Measurements from ENCODE around the gene TRAPPC4. TPM values are rescaled to one million over a fixed set of nuclear protein-coding genes. Genes with fewer than 3 reads are reported as not detected.

Gene TRAPPC4
- total RNA-seq, 1 experiment from 2014 or later: 73.0 TPM

DNA sequence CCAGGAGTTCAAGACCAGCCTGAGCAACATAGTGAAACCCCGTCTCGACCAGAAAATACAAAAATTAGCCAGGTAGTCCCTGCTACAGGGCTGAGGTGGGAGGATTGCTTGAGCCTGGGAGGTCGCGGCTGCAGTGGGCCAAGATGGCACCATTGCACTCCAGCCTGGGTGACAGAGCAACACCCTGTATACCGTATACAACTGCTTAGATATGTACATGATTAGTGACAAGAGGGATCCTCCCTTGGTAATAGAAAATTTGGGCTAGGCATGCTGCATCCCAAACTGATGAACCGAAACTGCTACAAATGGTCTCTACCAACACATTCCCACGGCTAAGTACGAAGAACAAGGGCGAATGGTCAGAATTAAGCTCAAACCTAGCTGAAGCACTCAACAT is 24.4 kb downstream of the TRAPPC4 start:
- no peak for DNase-seq (ENCODE audit: low spot score)
- ChIA-PET CTCF (no interaction called here), POLR2A (ENCODE audit: low non-redundant PET) (no interaction called here)
- TF ChIP-seq, protein P1, sequence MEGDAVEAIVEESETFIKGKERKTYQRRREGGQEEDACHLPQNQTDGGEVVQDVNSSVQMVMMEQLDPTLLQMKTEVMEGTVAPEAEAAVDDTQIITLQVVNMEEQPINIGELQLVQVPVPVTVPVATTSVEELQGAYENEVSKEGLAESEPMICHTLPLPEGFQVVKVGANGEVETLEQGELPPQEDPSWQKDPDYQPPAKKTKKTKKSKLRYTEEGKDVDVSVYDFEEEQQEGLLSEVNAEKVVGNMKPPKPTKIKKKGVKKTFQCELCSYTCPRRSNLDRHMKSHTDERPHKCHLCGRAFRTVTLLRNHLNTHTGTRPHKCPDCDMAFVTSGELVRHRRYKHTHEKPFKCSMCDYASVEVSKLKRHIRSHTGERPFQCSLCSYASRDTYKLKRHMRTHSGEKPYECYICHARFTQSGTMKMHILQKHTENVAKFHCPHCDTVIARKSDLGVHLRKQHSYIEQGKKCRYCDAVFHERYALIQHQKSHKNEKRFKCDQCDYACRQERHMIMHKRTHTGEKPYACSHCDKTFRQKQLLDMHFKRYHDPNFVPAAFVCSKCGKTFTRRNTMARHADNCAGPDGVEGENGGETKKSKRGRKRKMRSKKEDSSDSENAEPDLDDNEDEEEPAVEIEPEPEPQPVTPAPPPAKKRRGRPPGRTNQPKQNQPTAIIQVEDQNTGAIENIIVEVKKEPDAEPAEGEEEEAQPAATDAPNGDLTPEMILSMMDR (conservative IDR thresholded peaks at IDR 0.05; ENCODE audit: low read depth, low read length): no peak
- TF ChIP-seq EZH2 (IDR thresholded peaks at IDR 0.05; ENCODE audit: borderline replicate concordance, low read depth, low read length, poor library complexity, severe bottlenecking): no peak
- intact Hi-C loops (cut with micrococcal nuclease; ENCODE audit: unreplicated experiment): no loop called here
- Histone ChIP-seq H3K27ac (ENCODE audit: low read depth, low read length, poor library complexity, severe bottlenecking) (no peak overlapping the region), H3K27me3 (replicated peaks; ENCODE audit: insufficient read depth, low read depth, low read length, poor library complexity) (no peaks in the 10 kb centered on the region), H3K36me3 (ENCODE audit: insufficient read depth, low read length, poor library complexity, severe bottlenecking) (peaks cover 32% of the 10 kb centered on the region), H3K4me3 (ENCODE audit: low read depth, low read length, poor library complexity, severe bottlenecking) (no peak overlapping the region), H3K4me1 (ENCODE audit: insufficient read depth, low read length, poor library complexity, severe bottlenecking) (no peaks in the 10 kb centered on the region), H3K9me3 (ENCODE audit: low read depth, low read length, poor library complexity, severe bottlenecking) (no peaks in the 10 kb centered on the region)
- no TSS peak for BruUV-seq (replicated peaks)

DNA sequence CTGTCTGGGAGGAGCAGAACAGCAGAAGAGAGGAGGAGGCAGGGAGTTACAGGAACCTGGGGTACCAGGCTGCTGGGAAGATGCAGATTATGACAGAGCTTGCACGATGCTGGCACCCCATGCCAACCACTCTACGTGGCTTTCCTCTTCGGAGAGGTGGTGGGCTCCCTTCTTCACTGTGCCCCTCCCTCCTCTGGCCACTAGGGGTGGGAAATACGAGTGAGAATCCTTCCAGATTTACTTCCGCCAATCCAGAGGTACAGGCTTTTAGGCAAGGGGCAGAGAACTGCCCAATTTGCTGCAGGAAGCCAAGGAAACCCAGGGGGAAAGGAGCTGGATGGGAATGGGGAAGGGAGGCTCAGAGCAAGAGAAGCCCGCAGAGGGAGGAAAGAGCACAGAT is 26.1 kb downstream of the TRAPPC4 start:
- Histone ChIP-seq H3K9me3 (ENCODE audit: low read depth, low read length, poor library complexity, severe bottlenecking) (no peaks in the 10 kb centered on the region), H3K27ac (ENCODE audit: low read depth, low read length, poor library complexity, severe bottlenecking) (no peak overlapping the region), H3K4me3 (ENCODE audit: low read depth, low read length, poor library complexity, severe bottlenecking) (no peak overlapping the region), H3K36me3 (ENCODE audit: insufficient read depth, low read length, poor library complexity, severe bottlenecking) (peaks cover 50% of the 10 kb centered on the region), H3K4me1 (ENCODE audit: insufficient read depth, low read length, poor library complexity, severe bottlenecking) (no peaks in the 10 kb centered on the region), H3K27me3 (replicated peaks; ENCODE audit: insufficient read depth, low read depth, low read length, poor library complexity) (no peaks in the 10 kb centered on the region)
- BruUV-seq (replicated peaks): no TSS peak
- DNase-seq (ENCODE audit: low spot score): no peak
- TF ChIP-seq, protein P1 (conservative IDR thresholded peaks at IDR 0.05; ENCODE audit: low read depth, low read length): peak; percentile 39
- TF ChIP-seq EZH2 (IDR thresholded peaks at IDR 0.05; ENCODE audit: borderline replicate concordance, low read depth, low read length, poor library complexity, severe bottlenecking): no peak
- intact Hi-C loops (cut with micrococcal nuclease; ENCODE audit: unreplicated experiment): no loop called here
- POLR2A ChIA-PET (ENCODE audit: low non-redundant PET): no interaction called here
- CTCF ChIA-PET: no interaction called here

DNA sequence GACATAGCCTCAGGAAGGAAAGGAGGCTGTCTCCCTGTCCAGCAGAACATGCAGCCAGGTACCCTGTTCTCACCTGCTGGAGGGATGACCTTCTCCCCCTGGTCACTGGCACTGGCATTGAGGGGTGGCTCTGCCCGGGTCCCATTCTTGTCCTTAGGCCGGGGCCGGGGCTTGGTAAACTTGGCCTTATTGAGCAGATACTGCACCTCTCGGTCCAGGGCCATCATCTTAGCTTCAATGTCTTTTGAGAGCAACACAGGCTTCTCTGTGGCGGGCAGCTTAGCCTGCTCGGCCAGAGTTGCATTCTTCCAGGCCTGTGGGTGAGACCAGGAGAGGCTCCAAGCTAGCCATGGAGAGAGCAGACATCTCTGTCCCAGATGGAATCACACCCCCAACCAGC is 27.9 kb downstream of the TRAPPC4 start:
- Histone ChIP-seq H3K9me3 (ENCODE audit: low read depth, low read length, poor library complexity, severe bottlenecking) (no peaks in the 10 kb centered on the region), H3K27ac (ENCODE audit: low read depth, low read length, poor library complexity, severe bottlenecking) (no peak overlapping the region), H3K4me3 (ENCODE audit: low read depth, low read length, poor library complexity, severe bottlenecking) (no peak overlapping the region), H3K27me3 (replicated peaks; ENCODE audit: insufficient read depth, low read depth, low read length, poor library complexity) (no peaks in the 10 kb centered on the region), H3K4me1 (ENCODE audit: insufficient read depth, low read length, poor library complexity, severe bottlenecking) (no peaks in the 10 kb centered on the region), H3K36me3 (ENCODE audit: insufficient read depth, low read length, poor library complexity, severe bottlenecking) (peaks cover 68% of the 10 kb centered on the region)
- CTCF ChIA-PET: no interaction called here
- TF ChIP-seq, protein P1 (conservative IDR thresholded peaks at IDR 0.05; ENCODE audit: low read depth, low read length): no peak
- TF ChIP-seq EZH2 (IDR thresholded peaks at IDR 0.05; ENCODE audit: borderline replicate concordance, low read depth, low read length, poor library complexity, severe bottlenecking): no peak
- DNase-seq (ENCODE audit: low spot score): no peak
- BruUV-seq (replicated peaks): no TSS peak
- intact Hi-C loops (cut with micrococcal nuclease; ENCODE audit: unreplicated experiment): no loop called here
- POLR2A ChIA-PET (ENCODE audit: low non-redundant PET): interaction anchor here (0.6 kb wide), 1 partner anchor 9 kb away, joined by 3 read pairs; no protein-coding TSS in a partner anchor

Measured in A673 (cell line).